HG02678 (cell line): ENCODE measurements around the gene REC8.

Source experiments
- ATAC-seq: cut with Tn5 transposase; IDR thresholded peaks from one replicate; pipeline ENCODE4 v1.9.1; 2021; ENCODE audit warnings: mild to moderate bottlenecking, moderate library complexity; ENCODE audit not compliant: unreplicated experiment

The REC8 gene

DNA sequence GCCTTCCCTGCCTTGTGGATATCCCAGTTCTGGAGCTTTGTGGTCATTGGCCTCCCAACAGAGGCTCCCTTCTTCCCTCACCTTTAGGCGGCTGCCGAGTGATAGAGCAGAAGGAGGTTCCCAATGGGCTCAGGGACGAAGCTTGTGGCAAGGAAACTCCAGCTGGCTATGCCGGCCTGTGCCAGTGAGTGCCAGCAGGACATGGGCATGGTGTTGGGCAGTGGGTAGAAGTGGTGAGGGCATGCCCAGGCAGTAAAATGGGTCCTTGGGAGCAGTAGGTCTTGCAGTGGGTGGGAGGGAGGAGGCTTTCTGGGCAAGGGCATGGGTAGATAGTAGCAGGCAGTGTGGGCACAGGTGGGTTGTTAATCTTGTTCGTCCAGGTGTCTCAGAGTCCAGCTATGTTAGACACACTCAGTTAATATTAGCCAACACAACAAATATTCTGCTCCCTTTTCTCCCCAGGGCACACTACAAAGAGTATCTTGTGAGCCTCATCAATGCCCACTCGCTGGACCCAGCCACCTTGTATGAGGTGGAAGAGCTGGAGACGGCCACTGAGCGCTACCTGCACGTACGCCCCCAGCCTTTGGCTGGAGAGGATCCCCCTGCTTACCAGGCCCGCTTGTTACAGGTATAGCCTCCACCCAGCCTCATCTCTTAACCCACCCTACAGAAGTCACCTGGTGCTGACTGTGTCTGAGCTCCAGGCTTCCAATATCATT is 11.9 kb upstream of the REC8 start:
- ATAC-seq: no peak

DNA sequence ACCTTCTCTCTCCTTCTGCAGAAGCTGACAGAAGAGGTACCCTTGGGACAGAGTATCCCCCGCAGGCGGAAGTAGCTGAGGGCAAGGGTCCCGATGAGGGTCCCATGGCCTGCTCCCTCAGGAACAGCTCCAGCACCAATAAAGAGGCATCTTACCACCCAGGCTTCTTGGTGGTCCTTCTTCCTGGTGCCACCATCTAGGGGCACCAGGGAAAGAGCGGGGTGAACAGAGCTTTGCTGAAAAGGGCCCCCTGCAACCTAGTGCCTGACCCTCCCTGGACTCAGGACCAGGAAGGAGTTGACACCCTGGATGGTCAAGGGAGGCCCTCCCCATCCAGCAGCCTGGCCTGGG is 11.4 kb upstream of the REC8 start:
- no peak for ATAC-seq

GRCh38 chr14:24160850-24161804 is 10.8 kb upstream of the REC8 start, which contains the start of gene IRF9:
IRF9 (plus strand) TSS chr14:24161265; CDS start chr14:24162145, 880 bp downstream.
- ATAC-seq: peak; percentile 82

DNA sequence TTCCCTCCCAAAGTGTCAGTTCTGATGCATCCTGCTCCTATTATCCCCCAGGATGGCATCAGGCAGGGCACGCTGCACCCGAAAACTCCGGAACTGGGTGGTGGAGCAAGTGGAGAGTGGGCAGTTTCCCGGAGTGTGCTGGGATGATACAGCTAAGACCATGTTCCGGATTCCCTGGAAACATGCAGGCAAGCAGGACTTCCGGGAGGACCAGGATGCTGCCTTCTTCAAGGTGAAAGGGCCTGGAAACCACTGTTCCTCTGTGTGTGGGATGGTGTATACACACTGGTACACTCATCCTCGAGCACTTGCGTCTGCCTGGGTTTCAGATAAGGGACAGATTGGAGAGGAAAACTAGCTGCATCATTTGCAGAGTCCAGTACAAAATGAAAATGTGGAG is 9.8 kb upstream of the REC8 start:
- ATAC-seq: no peak

- no peak for ATAC-seq
These were observed 7.3 kb upstream of the REC8 start for GRCh38 chr14:24164518-24164991.

DNA sequence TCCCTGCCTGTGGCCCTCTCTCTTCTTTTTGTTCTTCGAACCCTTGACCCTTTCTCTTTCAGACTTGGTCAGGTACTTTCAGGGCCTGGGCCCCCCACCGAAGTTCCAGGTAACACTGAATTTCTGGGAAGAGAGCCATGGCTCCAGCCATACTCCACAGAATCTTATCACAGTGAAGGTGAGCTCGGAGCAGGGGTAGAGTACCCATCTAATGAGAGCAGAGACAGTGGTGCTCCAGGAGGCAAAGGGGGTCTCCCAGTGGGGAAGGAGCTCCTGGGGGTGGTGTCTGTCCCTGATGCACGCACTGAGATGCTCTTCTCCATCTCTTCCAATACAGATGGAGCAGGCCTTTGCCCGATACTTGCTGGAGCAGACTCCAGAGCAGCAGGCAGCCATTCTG is 6.1 kb upstream of the REC8 start:
- ATAC-seq: no peak

DNA sequence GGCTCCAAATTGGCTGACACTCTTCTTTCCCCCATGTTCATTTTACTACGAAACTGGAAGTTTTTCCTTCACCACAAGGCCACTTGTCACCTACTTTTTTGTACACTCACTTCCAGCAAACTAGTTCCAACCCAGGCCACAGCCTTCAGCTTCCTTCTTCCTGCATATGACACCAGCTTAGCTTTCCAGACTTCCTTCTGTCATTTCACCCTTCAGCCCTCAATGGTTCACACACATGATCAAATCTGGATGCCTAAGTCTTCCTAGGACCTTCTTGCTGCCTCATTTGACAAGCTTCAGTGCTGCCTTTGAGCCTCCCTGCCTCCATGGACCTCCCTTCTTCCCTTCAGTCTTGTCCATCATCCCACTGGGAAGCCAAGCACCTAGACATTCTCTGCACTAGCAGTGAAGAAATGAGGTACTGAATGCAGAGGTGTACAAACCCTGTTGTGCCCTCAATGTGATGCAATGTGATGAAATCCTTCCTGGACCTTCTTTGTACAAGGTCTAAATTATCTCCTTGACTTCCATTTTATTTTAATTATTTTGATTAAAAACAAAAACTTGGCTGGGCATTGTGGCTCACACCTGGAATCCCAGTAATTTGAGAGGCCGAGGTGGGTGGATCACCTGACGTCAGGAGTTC is 4.3 kb upstream of the REC8 start:
- ATAC-seq: no peak

DNA sequence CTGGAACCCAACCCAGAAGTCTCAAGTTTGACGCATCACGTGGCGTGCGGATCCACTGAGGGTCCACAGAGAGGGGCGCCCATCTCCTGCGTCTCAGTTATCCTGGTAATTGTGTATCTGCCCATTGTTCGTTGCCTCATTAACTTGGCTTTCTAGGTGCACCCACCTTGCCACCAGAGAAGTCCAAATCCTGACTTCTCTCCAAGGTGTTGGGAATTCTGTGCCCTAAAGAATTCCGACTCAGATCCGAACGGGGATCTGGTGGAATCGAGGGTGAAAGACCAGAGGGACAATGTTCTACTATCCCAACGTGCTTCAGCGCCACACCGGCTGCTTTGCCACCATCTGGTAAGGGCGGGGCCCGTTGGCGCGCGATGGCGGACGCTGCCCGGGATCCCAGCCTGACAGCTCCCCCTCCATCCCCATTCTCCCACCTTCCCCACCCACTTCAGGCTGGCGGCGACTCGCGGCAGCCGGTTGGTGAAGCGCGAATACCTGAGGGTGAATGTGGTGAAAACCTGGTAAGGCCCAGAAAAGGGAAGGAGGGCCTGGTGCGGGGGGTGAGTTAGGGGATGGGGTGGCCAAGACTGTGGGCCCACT is 481 bp downstream of the REC8 start:
- ATAC-seq: no peak

DNA sequence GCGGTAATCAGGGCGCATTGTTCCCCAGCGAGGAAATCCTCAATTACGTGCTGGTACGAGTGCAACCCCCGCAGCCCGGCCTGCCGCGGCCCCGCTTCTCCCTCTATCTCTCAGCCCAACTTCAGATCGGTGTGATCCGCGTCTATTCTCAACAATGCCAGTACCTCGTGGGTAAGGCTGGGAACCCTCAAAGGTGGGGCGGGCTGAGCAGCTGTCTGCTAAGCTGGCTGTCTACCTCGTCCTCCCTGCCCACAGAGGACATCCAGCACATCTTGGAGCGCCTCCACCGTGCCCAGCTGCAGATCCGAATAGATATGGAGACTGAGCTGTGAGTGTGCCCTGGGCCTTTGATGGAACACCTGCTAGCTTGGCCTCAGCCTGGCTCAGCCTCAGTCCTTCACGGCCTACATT is 996 bp downstream of the REC8 start:
- ATAC-seq: no peak

DNA sequence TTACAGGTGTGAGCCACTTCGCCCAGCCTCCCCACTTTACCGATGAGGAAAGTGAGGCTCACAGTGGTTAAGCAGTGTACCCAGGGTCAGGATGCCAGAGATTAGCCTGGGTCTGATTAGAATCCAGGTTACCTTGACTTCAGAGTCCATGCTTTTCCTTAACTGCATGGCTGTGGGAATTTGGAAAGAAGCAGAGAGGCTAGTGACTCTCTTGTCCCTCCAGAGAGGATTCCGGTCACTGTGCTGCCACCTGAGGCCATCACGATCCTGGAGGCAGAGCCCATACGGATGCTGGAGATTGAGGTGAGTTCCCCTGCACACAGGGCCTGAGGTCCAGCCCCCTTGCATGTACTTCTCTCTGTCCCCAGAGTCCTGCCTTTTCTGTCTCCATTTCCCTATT is 4.7 kb downstream of the REC8 start:
- no peak for ATAC-seq

- no peak for ATAC-seq
These were observed 5.4 kb downstream of the REC8 start for GRCh38 chr14:24177041-24177825.

DNA sequence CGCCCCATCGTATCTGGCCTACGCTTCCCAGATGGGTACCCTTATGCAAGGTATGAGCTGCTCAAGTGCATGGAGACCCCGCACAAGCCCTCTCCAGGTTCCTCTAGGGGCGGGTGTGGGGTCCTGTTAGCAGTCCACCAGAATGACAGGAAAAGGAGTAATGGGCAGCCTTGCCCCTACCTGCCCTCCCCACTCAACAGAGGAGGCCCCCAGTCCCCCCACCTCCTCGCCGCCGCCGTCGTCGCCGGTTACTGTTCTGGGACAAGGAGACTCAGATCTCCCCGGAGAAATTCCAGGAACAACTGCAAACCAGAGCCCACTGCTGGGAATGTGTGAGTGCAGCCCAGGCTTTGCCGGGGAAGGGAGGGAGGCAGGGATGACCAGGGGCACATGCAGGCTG is 6.0 kb downstream of the REC8 start:
- ATAC-seq: no peak

GRCh38 chr14:24178399-24179178 is 6.7 kb downstream of the REC8 start:
- ATAC-seq: no peak

- no peak for ATAC-seq
These were observed 7.5 kb downstream of the REC8 start for GRCh38 chr14:24179294-24179960.

- ATAC-seq: no peak
These were observed 8.3 kb downstream of the REC8 start for GRCh38 chr14:24179961-24180796.

- ATAC-seq: no peak
These were observed 9.6 kb downstream of the REC8 start for GRCh38 chr14:24181371-24182077.

- no peak for ATAC-seq
These were observed 10.4 kb downstream of the REC8 start for GRCh38 chr14:24182110-24182882.
